ENCODE measurements around the gene RET. TPM values are rescaled to one million over a fixed set of nuclear protein-coding genes. Genes with fewer than 3 reads are reported as not detected.

The RET gene
- total RNA-seq, result 1 to 10 TPM in 1 of 2 donors, under 1 TPM in 1; 0.29 to 2.5 TPM
- under 1 TPM in 1 of 2 donors, not detected in 1; 0.25 TPM for polyA plus RNA-seq
- long read RNA-seq, donor 1, partial matches to known transcripts, result 1 of 3 reads
- long read RNA-seq, donor 1, other reads (novel, unspliced or antisense), result 2 of 3 reads
- long read RNA-seq, donor 2, partial matches to known transcripts, result 1 of 1 reads
- long read RNA-seq, donor 2, other reads (novel, unspliced or antisense), result 0 of 1 reads

DNA sequence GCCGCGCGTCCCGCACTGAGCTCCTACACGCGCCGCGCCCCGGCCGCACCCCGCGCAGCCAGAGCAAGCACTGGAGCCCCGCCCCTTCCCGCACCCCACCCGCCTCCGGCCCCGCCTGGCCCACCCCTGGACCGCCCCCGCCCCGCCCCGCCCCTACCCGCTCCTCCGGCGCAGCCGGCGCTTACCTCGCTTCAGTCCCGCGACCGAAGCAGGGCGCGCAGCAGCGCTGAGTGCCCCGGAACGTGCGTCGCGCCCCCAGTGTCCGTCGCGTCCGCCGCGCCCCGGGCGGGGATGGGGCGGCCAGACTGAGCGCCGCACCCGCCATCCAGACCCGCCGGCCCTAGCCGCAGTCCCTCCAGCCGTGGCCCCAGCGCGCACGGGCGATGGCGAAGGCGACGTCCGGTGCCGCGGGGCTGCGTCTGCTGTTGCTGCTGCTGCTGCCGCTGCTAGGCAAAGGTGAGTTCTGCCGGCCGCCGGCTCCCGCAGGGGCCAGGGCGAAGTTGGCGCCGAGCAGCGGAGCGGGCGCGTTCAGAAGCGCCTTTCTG, at the start of gene RET:
RET (plus strand) TSS at position 194 of the 545 bp plus-strand sequence; CDS start at position 384, 190 bp downstream.
- 0 to 1% methylated on average over 51 to 78 of the region's 78 CpGs for WGBS, 2 donors
- Histone ChIP-seq H3K9me3 (ENCODE audit: control insufficient read depth, low read length) (no peaks in the 10 kb centered on the region), H3K27ac (ENCODE audit: low read depth in 1 of 2, low read length in 2 of 2) (no peak within 1 kb of the TSS), H3K4me1 (ENCODE audit: control insufficient read depth in 1 of 2, insufficient read depth in 2 of 2, low read length in 2 of 2) (no peaks in the 10 kb centered on the region), H3K4me3 (ENCODE audit: low read length in 2 of 2) (no peak within 1 kb of the TSS), H3K27me3 (ENCODE audit: control insufficient read depth in 1 of 2, insufficient read depth in 2 of 2, low read length in 1 of 2) (no peaks in the 10 kb centered on the region), H3K36me3 (ENCODE audit: control insufficient read depth in 1 of 2, insufficient read depth in 2 of 2, low read length in 1 of 2) (no peaks in the 10 kb centered on the region)
- ATAC-seq (ENCODE audit: low FRiP score) (no peak), DNase-seq (no peak)
- intact Hi-C loops (cut with DNase I), result no loop called here

DNA sequence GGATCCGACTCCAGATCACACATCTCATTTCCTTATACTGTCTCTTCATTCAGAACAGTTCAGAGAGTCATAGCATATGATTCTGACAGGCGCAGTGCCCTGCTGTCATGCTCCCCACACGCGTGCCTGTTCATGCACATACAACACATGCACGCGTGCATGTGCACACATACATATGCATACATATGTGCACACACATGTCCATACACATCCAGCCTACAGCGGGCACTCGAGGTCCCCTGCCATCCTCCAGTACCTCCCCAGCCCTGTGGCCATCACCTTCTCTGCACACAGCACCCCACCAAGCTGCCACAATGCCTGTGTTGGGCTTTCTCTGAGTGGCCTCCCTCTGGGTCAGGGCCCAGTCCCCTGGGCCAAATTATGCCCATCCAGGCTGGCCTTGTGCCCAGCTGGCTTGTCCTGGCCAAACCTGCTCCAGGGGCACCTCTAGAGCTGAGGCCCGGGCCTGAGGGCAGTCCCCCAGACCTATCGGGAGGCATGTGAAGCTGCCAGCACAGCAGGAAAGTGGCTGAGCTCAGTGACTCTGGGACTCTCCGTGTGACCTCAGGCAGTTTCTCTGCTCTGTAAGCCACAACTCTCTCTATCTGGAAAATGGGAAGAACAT, 49.4 kb upstream of the RET start:
- intact Hi-C loops (cut with DNase I), result no loop called here
- Histone ChIP-seq H3K4me1 (ENCODE audit: control insufficient read depth in 1 of 2, insufficient read depth in 2 of 2, low read length in 2 of 2) (no peaks in the 10 kb centered on the region), H3K27ac (ENCODE audit: low read depth in 1 of 2, low read length in 2 of 2) (no peak overlapping the region), H3K27me3 (ENCODE audit: control insufficient read depth in 1 of 2, insufficient read depth in 2 of 2, low read length in 1 of 2) (no peaks in the 10 kb centered on the region), H3K9me3 (ENCODE audit: control insufficient read depth, low read length) (peaks cover 2% of the 10 kb centered on the region), H3K36me3 (ENCODE audit: control insufficient read depth in 1 of 2, insufficient read depth in 2 of 2, low read length in 1 of 2) (no peaks in the 10 kb centered on the region), H3K4me3 (ENCODE audit: low read length in 2 of 2) (no peak overlapping the region)
- 80 to 83% methylated on average over 11 of the region's 11 CpGs for WGBS, 2 donors
- ATAC-seq (ENCODE audit: low FRiP score) (no peak), DNase-seq (no peak)

DNA sequence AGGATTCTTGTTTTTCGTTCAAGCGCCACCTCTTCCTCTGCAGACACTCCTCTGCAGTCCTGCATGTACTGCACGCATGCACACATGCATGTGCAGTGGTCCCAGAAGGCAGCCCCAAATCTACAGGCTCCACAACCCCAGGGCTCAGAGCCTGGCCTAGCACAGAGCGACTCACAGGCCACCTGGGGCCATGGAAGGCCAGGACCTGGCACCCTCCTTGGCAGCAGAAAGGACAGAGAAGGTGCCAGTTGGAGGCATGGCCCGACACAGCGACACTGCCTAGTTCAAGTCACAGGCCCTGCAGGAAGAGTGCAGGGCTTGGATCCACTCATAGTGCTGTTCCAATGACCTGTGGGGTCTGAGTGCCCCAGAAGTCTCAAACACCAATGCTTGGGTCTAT, 48.7 kb upstream of the RET start:
- Histone ChIP-seq H3K27me3 (ENCODE audit: control insufficient read depth in 1 of 2, insufficient read depth in 2 of 2, low read length in 1 of 2) (no peaks in the 10 kb centered on the region), H3K4me3 (ENCODE audit: low read length in 2 of 2) (no peak overlapping the region), H3K36me3 (ENCODE audit: control insufficient read depth in 1 of 2, insufficient read depth in 2 of 2, low read length in 1 of 2) (no peaks in the 10 kb centered on the region), H3K9me3 (ENCODE audit: control insufficient read depth, low read length) (peaks cover 2% of the 10 kb centered on the region), H3K27ac (ENCODE audit: low read depth in 1 of 2, low read length in 2 of 2) (no peak overlapping the region), H3K4me1 (ENCODE audit: control insufficient read depth in 1 of 2, insufficient read depth in 2 of 2, low read length in 2 of 2) (no peaks in the 10 kb centered on the region)
- intact Hi-C loops (cut with DNase I), result no loop called here
- no peak for DNase-seq
- 93 to 96% methylated on average over 6 of the region's 6 CpGs for WGBS, 2 donors
- no peak for ATAC-seq (ENCODE audit: low FRiP score)

DNA sequence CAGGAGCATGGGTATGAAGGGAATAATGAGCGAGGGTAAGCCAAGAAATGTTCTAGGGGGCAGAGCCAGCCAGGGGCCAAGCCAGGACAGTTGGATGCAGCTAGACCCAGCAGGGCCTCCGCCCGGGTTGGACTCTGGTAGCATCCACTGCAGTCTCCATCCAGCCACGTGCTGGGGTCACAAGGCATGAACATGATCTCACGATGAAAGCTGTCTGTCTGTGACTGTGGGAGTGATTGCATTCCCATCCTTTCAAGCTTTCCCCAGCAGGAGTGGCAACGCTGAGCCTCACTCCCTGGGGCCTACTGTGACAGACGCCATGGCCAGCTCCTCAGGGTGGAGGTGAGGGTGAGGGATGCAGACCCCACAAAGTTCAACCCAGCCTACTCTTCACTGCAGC, 47.8 kb upstream of the RET start:
- 75 to 85% methylated on average over 7 of the region's 7 CpGs for WGBS, 2 donors
- Histone ChIP-seq H3K4me1 (ENCODE audit: control insufficient read depth in 1 of 2, insufficient read depth in 2 of 2, low read length in 2 of 2) (no peaks in the 10 kb centered on the region), H3K36me3 (ENCODE audit: control insufficient read depth in 1 of 2, insufficient read depth in 2 of 2, low read length in 1 of 2) (no peaks in the 10 kb centered on the region), H3K27me3 (ENCODE audit: control insufficient read depth in 1 of 2, insufficient read depth in 2 of 2, low read length in 1 of 2) (no peaks in the 10 kb centered on the region), H3K27ac (ENCODE audit: low read depth in 1 of 2, low read length in 2 of 2) (no peak overlapping the region), H3K9me3 (ENCODE audit: control insufficient read depth, low read length) (peaks cover 2% of the 10 kb centered on the region), H3K4me3 (ENCODE audit: low read length in 2 of 2) (no peak overlapping the region)
- intact Hi-C loops (cut with DNase I), result no loop called here
- ATAC-seq (ENCODE audit: low FRiP score) (no peak), DNase-seq (peak in 1 of 2 donors; percentile 58)

DNA sequence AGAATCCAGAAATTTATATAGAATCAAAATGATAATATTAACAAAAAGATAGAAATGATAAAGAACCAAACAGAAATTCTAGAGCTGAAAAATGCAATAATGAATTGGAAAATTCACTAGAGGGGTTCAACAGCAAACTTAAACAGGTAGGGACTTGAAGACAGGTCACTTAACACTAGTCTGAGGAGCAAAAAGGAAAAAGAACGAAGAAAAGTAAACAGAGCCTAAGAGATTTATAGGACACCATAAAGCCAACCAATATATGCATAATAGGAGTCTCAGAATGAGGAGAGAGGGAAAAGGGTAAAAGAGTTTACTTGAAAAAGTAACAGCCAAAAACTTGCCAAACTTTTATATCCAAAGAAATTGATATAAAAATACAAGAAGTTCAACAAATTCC, 44.3 kb upstream of the RET start:
- H3K4me1 ChIP-seq (ENCODE audit: control insufficient read depth in 1 of 2, insufficient read depth in 2 of 2, low read length in 2 of 2), result no peaks in the 10 kb centered on the region
- 48 to 61% methylated on average over 1 of the region's 1 CpG for WGBS, 2 donors
- no peak overlapping the region for H3K27ac ChIP-seq (ENCODE audit: low read depth in 1 of 2, low read length in 2 of 2)
- intact Hi-C loops (cut with DNase I), result no loop called here
- DNase-seq (no peak), ATAC-seq (ENCODE audit: low FRiP score) (no peak)
- no peaks in the 10 kb centered on the region for H3K36me3 ChIP-seq (ENCODE audit: control insufficient read depth in 1 of 2, insufficient read depth in 2 of 2, low read length in 1 of 2)
- H3K9me3 ChIP-seq (ENCODE audit: control insufficient read depth, low read length), result peaks cover 2% of the 10 kb centered on the region
- H3K4me3 ChIP-seq (ENCODE audit: low read length in 2 of 2), result no peak overlapping the region
- H3K27me3 ChIP-seq (ENCODE audit: control insufficient read depth in 1 of 2, insufficient read depth in 2 of 2, low read length in 1 of 2), result no peaks in the 10 kb centered on the region

DNA sequence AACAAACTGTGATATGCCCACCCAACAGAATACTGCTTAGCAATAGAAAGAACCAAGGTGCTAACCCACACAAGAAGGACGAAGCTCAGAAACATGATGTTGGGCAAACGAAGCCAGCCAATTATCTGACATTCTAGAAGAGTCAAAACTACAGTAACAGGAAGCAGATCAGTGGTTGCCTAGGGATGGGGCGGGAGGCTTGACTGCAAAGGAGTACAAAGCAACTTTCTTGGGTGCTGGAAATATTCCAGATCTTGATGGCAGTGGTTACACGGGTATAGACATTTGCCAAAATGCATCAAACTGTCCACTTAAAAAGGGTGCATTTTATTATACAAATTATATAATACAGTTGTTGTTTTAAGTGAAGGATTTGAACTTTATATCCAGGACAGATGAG, 41.1 kb upstream of the RET start:
- Histone ChIP-seq H3K4me3 (ENCODE audit: low read length in 2 of 2) (no peak overlapping the region), H3K27me3 (ENCODE audit: control insufficient read depth in 1 of 2, insufficient read depth in 2 of 2, low read length in 1 of 2) (no peaks in the 10 kb centered on the region), H3K9me3 (ENCODE audit: control insufficient read depth, low read length) (peaks cover 2% of the 10 kb centered on the region), H3K4me1 (ENCODE audit: control insufficient read depth in 1 of 2, insufficient read depth in 2 of 2, low read length in 2 of 2) (no peaks in the 10 kb centered on the region), H3K36me3 (ENCODE audit: control insufficient read depth in 1 of 2, insufficient read depth in 2 of 2, low read length in 1 of 2) (no peaks in the 10 kb centered on the region), H3K27ac (ENCODE audit: low read depth in 1 of 2, low read length in 2 of 2) (no peak overlapping the region)
- WGBS, 2 donors, result 50 to 59% methylated on average over 4 of the region's 4 CpGs
- no peak for ATAC-seq (ENCODE audit: low FRiP score)
- no peak for DNase-seq
- intact Hi-C loops (cut with DNase I), result no loop called here

GRCh38 chr10:43036481-43037428, 40.1 kb upstream of the RET start:
- ATAC-seq (ENCODE audit: low FRiP score) (no peak), DNase-seq (peak in 1 of 2 donors; percentile 21)
- Histone ChIP-seq H3K27me3 (ENCODE audit: control insufficient read depth in 1 of 2, insufficient read depth in 2 of 2, low read length in 1 of 2) (no peaks in the 10 kb centered on the region), H3K27ac (ENCODE audit: low read depth in 1 of 2, low read length in 2 of 2) (no peak overlapping the region), H3K4me1 (ENCODE audit: control insufficient read depth in 1 of 2, insufficient read depth in 2 of 2, low read length in 2 of 2) (no peaks in the 10 kb centered on the region), H3K4me3 (ENCODE audit: low read length in 2 of 2) (no peak overlapping the region), H3K9me3 (ENCODE audit: control insufficient read depth, low read length) (peaks cover under 1% of the 10 kb centered on the region), H3K36me3 (ENCODE audit: control insufficient read depth in 1 of 2, insufficient read depth in 2 of 2, low read length in 1 of 2) (no peaks in the 10 kb centered on the region)
- 79 to 85% methylated on average over 16 of the region's 16 CpGs for WGBS, 2 donors
- intact Hi-C loops (cut with DNase I), result no loop called here

DNA sequence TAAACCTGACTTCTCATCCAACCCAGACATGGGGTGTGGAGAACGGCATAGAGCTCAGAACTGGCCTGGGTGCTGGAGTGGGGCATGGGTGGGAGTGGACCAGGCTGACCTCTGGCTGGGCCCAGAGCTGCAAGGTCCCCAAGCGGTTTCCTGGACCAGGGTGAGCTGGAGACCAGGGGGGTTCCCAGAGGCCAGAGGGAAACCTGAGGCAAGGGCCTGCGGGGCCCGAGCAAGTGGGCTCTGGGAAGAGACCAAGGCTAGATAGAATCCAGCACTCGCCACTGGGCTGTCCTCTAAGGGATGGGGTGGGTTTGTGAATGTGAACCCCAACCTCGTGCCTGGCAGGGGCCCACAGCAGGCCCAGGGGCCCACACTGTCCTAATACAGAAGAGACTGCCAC, 39.4 kb upstream of the RET start:
- H3K9me3 ChIP-seq (ENCODE audit: control insufficient read depth, low read length), result no peaks in the 10 kb centered on the region
- WGBS, 2 donors, result 78 to 81% methylated on average over 6 of the region's 6 CpGs
- DNase-seq, result no peak

More for the DNA sequence above, 39.4 kb upstream of the RET start:
- no peaks in the 10 kb centered on the region for H3K36me3 ChIP-seq (ENCODE audit: control insufficient read depth in 1 of 2, insufficient read depth in 2 of 2, low read length in 1 of 2)
- intact Hi-C loops (cut with DNase I), result no loop called here
- H3K4me3 ChIP-seq (ENCODE audit: low read length in 2 of 2), result no peak overlapping the region
- H3K27me3 ChIP-seq (ENCODE audit: control insufficient read depth in 1 of 2, insufficient read depth in 2 of 2, low read length in 1 of 2), result no peaks in the 10 kb centered on the region
- ATAC-seq (ENCODE audit: low FRiP score), result no peak
- no peak overlapping the region for H3K27ac ChIP-seq (ENCODE audit: low read depth in 1 of 2, low read length in 2 of 2)
- H3K4me1 ChIP-seq (ENCODE audit: control insufficient read depth in 1 of 2, insufficient read depth in 2 of 2, low read length in 2 of 2), result no peaks in the 10 kb centered on the region

Data from aorta (tissue), 5 donors.